NCI-H1092 treated with DMSO at 0.1 percent for 48 hours (cell line): ENCODE results near the gene FITM1.

Experiments
- DNase-seq: peaks from one replicate; lab custom pipeline; 2025; lab: John Stamatoyannopoulos, UW

The FITM1 gene, protein sequence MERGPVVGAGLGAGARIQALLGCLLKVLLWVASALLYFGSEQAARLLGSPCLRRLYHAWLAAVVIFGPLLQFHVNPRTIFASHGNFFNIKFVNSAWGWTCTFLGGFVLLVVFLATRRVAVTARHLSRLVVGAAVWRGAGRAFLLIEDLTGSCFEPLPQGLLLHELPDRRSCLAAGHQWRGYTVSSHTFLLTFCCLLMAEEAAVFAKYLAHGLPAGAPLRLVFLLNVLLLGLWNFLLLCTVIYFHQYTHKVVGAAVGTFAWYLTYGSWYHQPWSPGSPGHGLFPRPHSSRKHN

DNA sequence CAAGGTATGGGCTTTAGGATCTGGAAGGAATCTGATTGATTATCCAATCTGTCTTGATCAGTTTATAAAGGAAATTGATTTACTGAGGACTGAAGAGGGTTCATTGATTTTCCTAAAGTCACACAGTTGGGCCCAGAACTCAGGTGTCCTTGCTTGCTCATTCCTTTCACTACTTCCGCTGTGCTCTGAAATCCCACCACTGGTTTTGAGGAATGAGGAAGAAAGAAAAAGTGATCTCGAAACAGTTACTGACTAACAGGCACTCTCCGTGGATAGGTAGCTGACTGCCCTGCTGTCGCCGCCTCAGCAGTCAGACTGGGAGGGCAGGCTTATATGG lies at the start of gene FITM1:
Gene FITM1, plus strand, starts transcription at position 280 of the 337 bp plus-strand sequence. CDS start 905 bp downstream, outside the sequence.
- no peak for DNase-seq

GRCh38 chr14:24080888-24081738 lies 49.3 kb upstream of the FITM1 start:
- DNase-seq: peak; percentile 55

- no peak for DNase-seq
These were observed 48.7 kb upstream of the FITM1 start for GRCh38 chr14:24081739-24082211.

- no peak for DNase-seq
These were observed 47.9 kb upstream of the FITM1 start for GRCh38 chr14:24082411-24083080.

DNA sequence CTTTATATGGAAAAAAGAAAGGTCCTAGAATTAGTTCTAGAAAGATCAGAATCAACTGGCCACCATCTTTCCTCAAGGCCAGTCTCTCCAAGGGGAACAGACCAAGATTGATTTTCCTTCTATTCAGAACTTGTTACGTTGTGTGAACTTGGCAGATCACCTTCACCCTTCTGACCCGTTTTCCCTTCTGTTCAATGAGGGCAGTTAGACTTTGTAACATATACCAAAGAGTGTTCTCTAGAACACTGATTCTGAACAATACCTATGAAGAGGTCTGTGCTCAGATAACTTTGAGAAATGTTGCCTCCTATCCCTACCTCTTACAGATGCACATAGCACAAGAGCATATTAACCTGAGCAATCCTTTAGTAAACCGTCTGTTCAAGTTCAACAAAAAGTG lies 47.0 kb upstream of the FITM1 start:
- DNase-seq: no peak

DNA sequence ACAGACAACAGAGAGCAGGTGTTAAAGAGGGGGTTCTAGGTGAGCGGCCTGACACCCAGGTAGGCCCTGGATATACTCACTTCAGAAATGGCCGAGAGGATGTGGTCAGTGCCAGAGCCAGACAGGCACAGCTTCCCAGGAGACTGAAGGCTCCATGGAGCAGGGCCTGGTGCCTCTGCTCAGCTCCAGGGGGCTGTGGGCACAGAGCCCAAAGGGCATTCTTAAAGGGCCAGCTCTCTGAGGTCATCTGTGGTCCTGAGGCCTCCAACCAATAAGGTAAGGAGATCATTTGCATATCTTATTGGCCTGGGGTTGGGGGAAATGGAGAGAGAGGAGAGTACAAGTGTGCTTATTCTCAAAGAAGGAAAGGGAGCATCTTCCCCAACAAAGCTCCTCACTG lies 46.0 kb upstream of the FITM1 start:
- no peak for DNase-seq

DNA sequence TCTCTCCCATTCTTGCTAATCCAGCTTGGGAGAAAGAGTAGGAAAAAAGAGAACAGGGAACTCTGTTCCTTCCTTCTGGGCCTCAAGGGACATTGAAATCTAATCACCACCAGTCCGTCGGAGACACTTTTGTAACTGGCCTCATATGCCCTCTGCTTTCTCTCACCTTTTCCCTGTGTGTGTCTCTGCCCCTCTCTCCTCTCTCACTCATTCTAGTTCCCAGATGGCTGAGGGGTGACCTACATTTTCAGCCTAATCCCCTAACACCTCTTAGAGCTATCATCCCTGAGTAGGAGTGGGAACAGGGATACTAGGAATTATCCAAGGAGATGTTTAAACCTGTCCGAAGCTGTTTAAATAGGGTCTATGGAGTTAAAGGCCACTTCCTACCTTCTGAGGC lies 45.2 kb upstream of the FITM1 start:
- DNase-seq: no peak

- DNase-seq: no peak
These were observed 44.1 kb upstream of the FITM1 start for GRCh38 chr14:24086193-24086955.

DNA sequence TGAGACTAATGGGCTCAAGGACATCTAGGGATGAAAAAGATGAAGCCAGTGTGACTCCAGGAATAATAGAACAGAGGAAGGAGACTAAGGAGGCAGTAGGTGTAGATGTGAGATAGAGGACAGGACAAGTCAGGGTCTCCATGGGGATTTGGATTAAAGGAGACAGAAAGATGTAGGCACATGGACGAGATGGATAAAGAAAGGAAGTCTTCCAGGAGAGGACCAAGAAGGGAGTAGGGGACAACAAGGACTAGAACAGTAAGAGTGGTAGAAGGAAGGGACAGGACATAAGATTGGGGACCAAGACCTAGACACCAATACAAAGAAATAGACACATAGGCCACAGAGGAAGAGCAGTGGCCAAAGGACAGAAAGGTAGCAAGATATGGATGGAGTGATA lies 43.5 kb upstream of the FITM1 start:
- DNase-seq: no peak

GRCh38 chr14:24088095-24088494 lies 42.4 kb upstream of the FITM1 start:
- DNase-seq: no peak

GRCh38 chr14:24089890-24090289 lies 40.6 kb upstream of the FITM1 start:
- DNase-seq: no peak

DNA sequence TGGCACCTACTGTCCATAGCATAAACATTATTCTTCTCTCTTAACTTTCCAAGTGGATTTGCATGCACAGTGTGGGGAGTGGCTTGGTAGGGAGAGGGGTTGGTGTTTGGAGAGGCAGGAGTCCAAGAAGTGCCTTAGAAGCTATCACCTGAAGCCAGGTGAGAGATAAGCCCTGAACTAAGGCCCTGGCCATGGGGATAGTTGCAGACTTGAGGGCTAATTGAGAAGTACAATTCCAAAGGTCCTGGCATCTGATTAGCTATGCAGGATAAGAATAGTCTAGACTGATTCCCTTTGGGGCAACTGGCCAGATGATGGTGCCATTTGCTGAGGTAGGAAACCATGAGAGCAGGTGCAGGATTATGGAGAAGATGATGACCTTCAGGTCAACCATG lies 38.4 kb upstream of the FITM1 start:
- DNase-seq: no peak

DNA sequence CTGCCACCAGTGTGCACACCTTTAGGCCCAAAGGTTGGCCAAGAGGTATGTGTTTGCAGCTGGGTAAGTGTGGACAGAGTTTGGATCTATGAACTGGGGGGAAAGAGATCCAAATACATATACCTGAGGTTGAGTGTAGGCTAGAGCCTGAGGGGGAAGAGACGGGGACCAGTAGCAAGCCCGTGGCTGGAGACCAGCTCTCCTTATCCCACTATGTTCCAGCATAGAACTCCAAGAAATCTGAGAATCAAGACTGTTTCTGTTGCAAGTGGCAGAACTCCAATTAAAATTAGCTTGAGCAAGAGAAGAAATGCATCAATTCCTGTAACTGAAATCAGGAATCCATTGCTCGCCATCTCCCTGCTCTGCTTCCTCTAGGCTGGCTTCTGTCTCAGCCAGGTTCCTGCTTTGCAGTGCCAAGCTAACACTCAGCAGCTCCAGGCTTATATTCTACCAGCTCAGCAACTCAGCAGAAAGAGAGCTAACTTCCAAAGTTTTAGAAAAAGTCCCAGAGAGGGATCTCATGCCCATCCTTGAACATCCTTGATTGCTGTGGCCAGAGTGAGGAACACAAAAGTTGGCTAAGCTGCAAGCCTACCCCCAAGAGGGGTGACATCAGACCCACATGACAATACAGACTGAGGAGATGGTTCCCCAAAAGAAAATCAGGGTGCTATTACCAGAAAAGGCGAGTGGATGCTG lies 37.8 kb upstream of the FITM1 start:
- DNase-seq: no peak

- DNase-seq: no peak
These were observed 37.1 kb upstream of the FITM1 start for GRCh38 chr14:24093207-24093900.

DNA sequence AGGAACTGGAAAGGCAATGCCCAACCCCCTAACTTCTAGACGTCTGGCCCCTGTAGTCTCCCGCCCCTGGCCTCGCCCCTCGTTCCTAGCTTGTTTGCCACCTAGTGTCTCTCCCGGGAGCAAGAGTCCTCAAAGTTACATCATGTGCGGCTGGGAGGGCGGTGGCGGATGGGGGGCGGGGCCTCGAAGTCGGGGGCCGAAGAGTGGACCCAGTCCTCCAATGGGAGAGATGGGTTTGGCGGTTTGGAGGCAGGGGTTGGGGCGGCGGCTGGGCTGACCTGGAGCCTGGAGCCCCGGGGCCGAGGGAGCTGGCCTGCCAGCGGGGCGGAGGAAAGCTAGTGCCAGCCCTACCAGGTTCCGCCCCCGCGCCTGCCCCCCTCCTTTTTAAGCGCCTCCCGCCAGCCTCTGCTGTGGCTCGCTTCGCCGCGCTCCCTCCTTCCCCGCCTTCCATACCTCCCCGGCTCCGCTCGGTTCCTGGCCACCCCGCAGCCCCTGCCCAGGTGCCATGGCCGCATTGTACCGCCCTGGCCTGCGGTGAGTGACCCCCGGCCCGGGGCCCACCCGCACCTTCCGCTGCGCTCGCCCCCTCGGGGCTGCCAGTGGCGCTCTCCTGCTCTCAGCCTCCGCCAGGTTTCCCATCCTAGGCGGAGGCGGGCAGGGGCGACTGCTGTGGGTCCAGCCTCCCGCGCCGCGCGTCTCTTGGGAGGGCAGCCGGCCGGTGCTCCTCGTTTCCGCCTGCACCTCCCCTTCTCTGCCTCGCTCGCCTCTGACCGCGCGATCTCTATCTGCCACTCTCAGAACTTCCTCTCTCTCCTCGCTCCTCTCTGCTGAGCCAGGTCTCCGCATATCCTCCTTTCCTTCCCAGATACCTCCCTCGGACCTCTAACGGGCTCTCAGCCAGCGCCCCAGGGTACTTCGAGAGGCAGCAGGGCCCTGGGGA lies 36.3 kb upstream of the FITM1 start, which contains the start of gene PCK2:
Gene PCK2, plus strand, starts transcription at position 411 of the 940 bp plus-strand sequence. Its CDS starts 95 bp downstream, at position 506.
- DNase-seq: peak; percentile 82

GRCh38 chr14:24094841-24095270 lies 35.6 kb upstream of the FITM1 start:
- DNase-seq: peak; percentile 48

GRCh38 chr14:24095271-24096068 lies 35.0 kb upstream of the FITM1 start:
- DNase-seq: no peak

GRCh38 chr14:24096545-24097181 lies 33.8 kb upstream of the FITM1 start:
- no peak for DNase-seq
